Thymus (tissue), 11 donors: ENCODE data around the gene MANEAL. TPM values are rescaled to one million over a fixed set of nuclear protein-coding genes. Genes with fewer than 3 reads are reported as not detected.

Source experiments
- DNase-seq, 9 donors: peaks; one replicate each; pipeline ENCODE4 v3.0.0-alpha.2; 2013; ENCODE audit warnings: low spot score in 9 of 9, low read depth in 6 of 9, missing footprints in 1 of 9
- H3K27ac ChIP-seq, 2 donors: one replicate each; pipeline ENCODE4 v1.5.1; 2013; ENCODE audit warnings: control low read depth in 1 of 2, low read depth in 1 of 2, low read length in 1 of 2, mild to moderate bottlenecking in 1 of 2, moderate library complexity in 1 of 2
- H3K27me3 ChIP-seq, 2 donors: one replicate each; pipeline ENCODE4 v1.5.1; 2013; ENCODE audit warnings: low read length in 1 of 2; ENCODE audit not compliant: control insufficient read depth in 2 of 2, insufficient read depth in 1 of 2
- H3K36me3 ChIP-seq, 2 donors: one replicate each; pipeline ENCODE4 v1.5.1; 2013; ENCODE audit warnings: low read length in 1 of 2, mild to moderate bottlenecking in 1 of 2, moderate library complexity in 1 of 2; ENCODE audit not compliant: control insufficient read depth in 2 of 2, insufficient read depth in 2 of 2
- H3K4me1 ChIP-seq, 2 donors: one replicate each; pipeline ENCODE4 v1.5.1; 2013; ENCODE audit warnings: low read length in 2 of 2; ENCODE audit not compliant: control insufficient read depth in 2 of 2, insufficient read depth in 2 of 2
- H3K4me3 ChIP-seq, 2 donors: one replicate each; pipeline ENCODE4 v1.5.1; 2013; ENCODE audit warnings: low read length in 2 of 2, control low read depth in 1 of 2, mild to moderate bottlenecking in 1 of 2
- H3K9me3 ChIP-seq, 2 donors: one replicate each; pipeline ENCODE4 v1.5.1; 2013; ENCODE audit warnings: low read length in 1 of 2, mild to moderate bottlenecking in 1 of 2; ENCODE audit not compliant: control insufficient read depth in 2 of 2, insufficient read depth in 1 of 2
- WGBS: extraction: QIAGEN DNeasy Blood & Tissue Kit; methylation state at CpG from one replicate; pipeline ENCODE4 v1.1.7; 2013; 5-methylcytosine and 5-hydroxymethylcytosine counted together
- polyA plus RNA-seq: library from polyadenylated mRNA; stranded (reverse); fragments of 200-250 nt; gene quantifications from one replicate; pipeline ENCODE4 v1.2.3, GENCODE V29; 2013
- total RNA-seq: library from RNA; stranded (reverse); fragments of 120-200 nt; gene quantifications from one replicate; pipeline ENCODE4 v1.2.4, GENCODE V29; 2013
- donor health status: healthy.

The MANEAL gene
- total and polyA plus RNA-seq, 2 donors, result 1.5 to 1.8 TPM

DNA sequence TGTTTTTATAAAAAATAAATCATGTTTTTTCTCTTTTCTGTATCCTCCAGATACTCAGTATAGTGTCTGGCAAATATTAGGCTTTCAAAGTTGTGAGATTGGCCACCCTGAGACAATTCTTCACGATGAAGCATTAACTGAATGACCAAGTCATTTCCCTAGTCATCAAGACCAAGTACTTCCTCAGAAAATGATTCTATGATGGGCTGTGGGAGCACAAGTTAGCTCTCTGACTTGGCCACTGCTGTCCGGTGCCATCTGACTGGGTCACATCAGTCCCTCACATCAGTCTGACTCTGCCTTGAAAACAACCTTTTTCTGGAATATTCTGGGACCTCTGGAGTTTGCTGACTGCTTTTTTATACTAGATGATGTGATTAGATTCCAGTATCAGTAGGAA lies 27.8 kb downstream of the MANEAL start:
- WGBS, result 97% methylated on average over 2 of the region's 2 CpGs
- no peaks in the 10 kb centered on the region for H3K9me3 ChIP-seq
- peaks cover 31 to 37% of the 10 kb centered on the region in 2 donors for H3K36me3 ChIP-seq
- H3K4me3 ChIP-seq, result no peak overlapping the region
- H3K4me1 ChIP-seq, result no peaks in the 10 kb centered on the region
- no peaks in the 10 kb centered on the region for H3K27me3 ChIP-seq
- no peak overlapping the region for H3K27ac ChIP-seq
- DNase-seq, result no peak

DNA sequence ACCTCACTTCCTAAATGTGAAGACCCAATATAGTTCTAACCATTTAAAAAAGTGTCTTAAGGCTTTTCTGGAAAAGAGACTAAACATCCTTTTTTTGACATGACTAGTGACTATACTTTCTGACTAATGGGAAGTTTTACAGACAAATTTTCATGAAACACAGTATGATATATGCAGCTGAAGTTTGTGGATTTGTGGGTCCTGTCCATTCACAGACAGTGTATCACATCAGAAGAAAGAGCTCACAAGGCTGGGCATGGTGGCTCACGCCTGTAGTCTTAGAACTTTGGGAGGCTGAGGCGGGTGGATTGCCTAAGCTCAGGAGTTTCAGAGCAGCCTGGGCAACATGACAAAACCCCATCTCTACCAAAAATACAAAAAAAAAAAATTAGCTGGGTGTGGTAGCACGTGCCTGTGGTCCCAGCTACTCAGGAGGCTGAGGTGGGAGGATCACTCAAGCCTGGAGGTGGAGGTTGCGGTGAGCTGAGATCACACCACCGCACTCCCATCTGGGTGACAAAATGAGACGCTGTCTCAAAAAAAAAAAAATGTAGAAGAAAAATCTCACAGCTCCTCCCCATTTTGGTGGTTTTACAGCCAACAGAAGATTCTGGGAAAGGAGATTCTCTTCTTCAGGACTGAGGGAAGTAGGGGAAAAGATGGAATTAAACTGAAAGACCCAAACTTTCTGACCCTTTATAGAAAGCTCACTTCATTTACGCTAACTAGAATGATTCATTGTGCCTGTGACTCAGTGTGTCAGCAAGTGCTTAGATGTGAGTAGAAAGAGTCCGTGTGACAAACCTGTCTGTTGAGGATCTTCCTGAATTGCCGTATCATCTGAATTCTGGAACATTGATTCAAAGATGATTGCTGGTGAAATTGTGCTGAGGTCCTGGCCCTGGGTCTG lies 29.5 kb downstream of the MANEAL start:
- Histone ChIP-seq H3K4me1 (no peaks in the 10 kb centered on the region), H3K27me3 (no peaks in the 10 kb centered on the region), H3K27ac (no peak overlapping the region), H3K4me3 (no peak overlapping the region), H3K9me3 (no peaks in the 10 kb centered on the region), H3K36me3 (peaks cover 26 to 32% of the 10 kb centered on the region in 2 donors)
- WGBS, result 96% methylated on average over 9 of the region's 9 CpGs
- no peak for DNase-seq

DNA sequence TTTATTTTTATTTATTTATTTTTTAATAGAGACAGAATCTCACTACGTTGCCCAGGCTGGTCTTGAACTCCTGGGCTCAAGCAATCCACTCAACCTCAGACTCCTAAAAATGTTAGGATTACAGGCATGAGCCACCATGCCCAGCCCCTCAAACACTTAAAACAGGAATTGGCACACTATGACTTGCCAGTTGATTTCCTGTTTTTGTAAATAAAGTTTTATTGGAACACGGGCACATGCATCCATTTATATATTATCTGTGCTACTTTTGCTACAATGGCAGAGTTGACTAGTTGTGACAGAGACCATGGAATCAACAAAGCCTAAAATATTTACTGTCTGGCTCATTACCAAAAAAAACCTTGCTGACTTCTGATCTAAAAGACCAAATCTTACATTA lies 30.4 kb downstream of the MANEAL start:
- DNase-seq, result no peak
- Histone ChIP-seq H3K36me3 (peaks cover 32% of the 10 kb centered on the region in 2 donors), H3K4me3 (no peak overlapping the region), H3K4me1 (no peaks in the 10 kb centered on the region), H3K27ac (no peak overlapping the region), H3K27me3 (no peaks in the 10 kb centered on the region), H3K9me3 (no peaks in the 10 kb centered on the region)
- WGBS, result 98% methylated on average over 2 of the region's 2 CpGs

DNA sequence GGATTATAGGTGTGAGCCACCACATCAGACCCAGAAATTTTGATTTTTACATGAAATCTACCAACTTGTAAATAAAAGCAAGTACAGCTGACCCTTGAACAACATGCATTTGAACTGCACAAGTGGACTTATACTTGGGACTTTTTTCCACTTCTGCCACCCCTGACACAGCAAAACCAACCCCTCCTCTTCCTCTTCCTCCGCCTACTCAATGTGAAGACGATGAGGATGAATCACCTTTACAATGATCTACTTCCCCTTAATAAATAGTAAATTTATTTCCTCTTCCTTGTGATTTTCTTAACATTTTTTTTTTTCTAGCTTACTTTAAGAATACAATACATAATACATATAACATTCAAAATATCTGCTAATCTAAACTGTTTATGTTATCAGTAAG lies 31.9 kb downstream of the MANEAL start:
- H3K27ac ChIP-seq, result no peak overlapping the region

DNA sequence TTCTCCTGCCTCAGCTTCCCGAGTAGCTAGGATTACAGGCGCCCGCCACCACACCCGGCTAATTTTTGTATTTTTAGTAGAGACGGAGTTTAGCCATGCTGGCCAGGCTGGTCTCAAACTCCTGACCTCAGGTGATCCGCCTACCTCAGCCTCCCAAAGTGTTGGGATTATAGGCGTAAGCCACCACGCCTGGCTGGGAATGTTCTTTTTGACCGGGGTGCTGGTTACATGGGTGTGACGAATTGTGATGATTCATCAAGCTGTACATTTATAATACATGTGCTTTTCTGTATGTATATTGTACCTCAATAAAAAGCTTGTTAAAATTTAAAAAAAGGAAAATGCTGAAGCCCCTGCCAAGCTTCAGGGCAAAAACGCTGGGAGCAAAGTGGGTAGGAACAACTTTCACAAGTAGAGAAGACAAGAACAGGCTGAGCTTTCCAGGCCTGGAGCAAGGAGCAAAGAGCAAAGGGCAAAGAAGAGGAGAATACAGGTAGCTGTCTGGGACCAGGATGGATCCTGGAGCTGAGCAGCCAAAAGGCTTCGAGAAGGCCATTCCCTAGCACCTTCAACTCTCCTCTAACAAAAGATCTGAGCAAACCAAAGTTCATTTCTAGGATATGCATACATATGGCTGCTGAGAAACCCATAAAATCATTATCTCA lies 34.9 kb downstream of the MANEAL start:
- H3K27ac ChIP-seq, result no peak overlapping the region
- H3K4me1 ChIP-seq, result no peaks in the 10 kb centered on the region
- no peak for DNase-seq
- H3K36me3 ChIP-seq, result peaks cover 28 to 30% of the 10 kb centered on the region in 2 donors
- H3K4me3 ChIP-seq, result no peak overlapping the region
- WGBS, result 98% methylated on average over 12 of the region's 12 CpGs
- H3K27me3 ChIP-seq, result no peaks in the 10 kb centered on the region
- H3K9me3 ChIP-seq, result no peaks in the 10 kb centered on the region

More for the DNA sequence above, 31.9 kb downstream of the MANEAL start:
- Histone ChIP-seq H3K4me3 (no peak overlapping the region), H3K27me3 (no peaks in the 10 kb centered on the region), H3K9me3 (no peaks in the 10 kb centered on the region), H3K4me1 (no peaks in the 10 kb centered on the region), H3K36me3 (peaks cover 24 to 32% of the 10 kb centered on the region in 2 donors)
- 84% methylated on average over 2 of the region's 2 CpGs for WGBS
- DNase-seq, result no peak

DNA sequence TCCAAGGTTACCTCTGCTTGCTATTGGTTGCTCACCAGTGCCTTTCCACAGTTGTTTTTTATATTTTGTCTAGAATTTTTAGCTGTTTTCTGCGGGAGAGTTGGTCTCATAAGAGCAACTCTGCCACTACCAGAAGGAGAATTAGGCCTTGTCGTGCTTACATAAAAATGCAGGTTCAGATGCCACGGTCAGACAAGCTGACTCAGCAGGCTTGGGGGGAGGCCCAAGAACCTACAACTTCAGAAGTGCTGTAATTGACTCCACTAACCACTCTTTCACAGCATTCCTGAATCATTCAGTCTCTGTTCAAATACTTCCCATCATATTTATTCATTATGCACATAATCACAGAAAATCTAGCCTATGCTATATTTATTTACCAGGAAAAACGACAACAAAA lies 37.5 kb downstream of the MANEAL start:
- no peak for DNase-seq
- H3K9me3 ChIP-seq, result no peaks in the 10 kb centered on the region
- H3K27ac ChIP-seq, result no peak overlapping the region
- H3K4me1 ChIP-seq, result no peaks in the 10 kb centered on the region
- no peaks in the 10 kb centered on the region for H3K27me3 ChIP-seq
- H3K4me3 ChIP-seq, result no peak overlapping the region
- 98% methylated on average over 4 of the region's 4 CpGs for WGBS
- peaks cover 46 to 47% of the 10 kb centered on the region in 2 donors for H3K36me3 ChIP-seq

DNA sequence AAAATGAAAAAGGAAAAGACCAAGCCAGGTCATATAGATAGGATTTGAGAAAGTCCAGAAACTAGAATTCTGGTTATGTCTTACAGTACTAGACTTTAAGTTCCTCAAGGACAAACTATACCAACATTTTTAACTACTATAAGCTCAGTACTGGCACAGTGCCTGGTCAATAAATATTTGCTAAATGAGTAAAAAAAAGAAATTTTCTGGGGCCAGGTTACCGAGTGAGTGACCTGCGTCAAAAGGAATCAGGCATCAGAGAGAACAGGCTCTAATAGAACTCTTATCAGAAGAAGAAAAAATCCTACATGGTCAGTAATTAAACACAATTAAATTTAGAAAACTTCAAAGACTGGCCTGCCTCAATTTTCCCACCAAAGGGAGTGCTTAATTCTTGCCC lies 38.2 kb downstream of the MANEAL start:
- Histone ChIP-seq H3K9me3 (no peaks in the 10 kb centered on the region), H3K36me3 (peaks cover 43 to 50% of the 10 kb centered on the region in 2 donors), H3K27ac (no peak overlapping the region), H3K4me1 (no peaks in the 10 kb centered on the region), H3K27me3 (no peaks in the 10 kb centered on the region), H3K4me3 (no peak overlapping the region)
- DNase-seq, result no peak
- 100% methylated on average over 2 of the region's 2 CpGs for WGBS

DNA sequence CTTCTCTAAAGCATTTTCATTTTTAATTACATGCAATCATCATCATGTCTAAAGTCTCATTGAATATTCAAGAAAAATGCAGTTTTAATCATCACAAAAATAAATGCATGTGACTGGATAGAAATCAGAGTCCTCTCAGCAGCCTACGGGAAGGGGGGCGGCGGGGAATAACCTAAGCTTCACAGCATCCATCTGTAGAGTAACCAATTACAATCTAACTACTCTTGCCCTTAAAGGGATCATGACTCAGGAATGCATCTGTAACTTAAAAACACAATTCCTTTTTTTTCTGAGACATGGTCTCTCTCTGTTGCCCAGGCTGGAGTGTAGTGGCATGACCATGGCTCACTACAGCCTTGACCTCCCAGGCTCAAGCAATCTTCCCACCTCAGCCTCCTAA lies 43.1 kb downstream of the MANEAL start:
- Histone ChIP-seq H3K4me3 (no peak overlapping the region), H3K4me1 (no peaks in the 10 kb centered on the region), H3K27me3 (no peaks in the 10 kb centered on the region), H3K27ac (no peak overlapping the region), H3K9me3 (no peaks in the 10 kb centered on the region), H3K36me3 (peaks cover 53 to 66% of the 10 kb centered on the region in 2 donors)
- DNase-seq, result no peak
- WGBS, result 97% methylated on average over 3 of the region's 3 CpGs

DNA sequence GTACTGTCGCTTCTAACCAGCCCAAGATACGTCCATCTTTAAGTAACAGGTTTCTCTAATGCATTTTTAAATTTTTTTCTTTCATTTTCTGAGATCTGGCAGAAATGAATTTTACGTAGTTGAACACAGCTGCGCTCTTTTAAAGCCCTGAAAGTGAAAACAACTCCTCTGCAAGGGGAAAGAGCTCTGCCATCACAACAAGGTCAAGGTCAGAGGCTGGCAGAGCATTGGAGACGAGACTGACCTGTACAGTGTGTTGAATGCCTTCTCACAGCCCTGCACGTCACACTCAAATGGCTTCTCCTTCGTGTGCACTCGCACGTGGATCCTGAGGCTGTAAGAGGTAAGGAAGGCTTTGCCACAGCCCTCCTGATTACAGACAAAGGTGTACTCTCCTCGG lies 46.0 kb downstream of the MANEAL start:
- H3K4me1 ChIP-seq, result no peaks in the 10 kb centered on the region
- H3K36me3 ChIP-seq, result peaks cover 37 to 46% of the 10 kb centered on the region in 2 donors

More for the DNA sequence above, 46.0 kb downstream of the MANEAL start:
- H3K9me3 ChIP-seq, result no peaks in the 10 kb centered on the region
- DNase-seq, result no peak
- no peaks in the 10 kb centered on the region for H3K27me3 ChIP-seq
- no peak overlapping the region for H3K27ac ChIP-seq
- no peak overlapping the region for H3K4me3 ChIP-seq
- 98% methylated on average over 10 of the region's 10 CpGs for whole genome bisulfite sequencing
